Sigmoid colon (tissue), 7 donors: ENCODE measurements around the gene TSPO. TPM values are rescaled to one million over a fixed set of nuclear protein-coding genes. Genes with fewer than 3 reads are reported as not detected.
A peak's percentile ranks its signal among the peaks of the same experiment; 100 is the strongest.

Source experiments
- DNase-seq: peaks from one replicate; pipeline ENCODE4 v3.0.0-alpha.2; 2019
- H3K27ac ChIP-seq, 4 donors: fragments of 200-600 bp; sonication (generic); one replicate each; pipeline ENCODE4 v1.5.1; 2016 to 2019; ENCODE audit warnings: mild to moderate bottlenecking in 1 of 4
- H3K27me3 ChIP-seq, 3 donors: fragments of 200-600 bp; sonication (generic); one replicate each; pipeline ENCODE4 v1.5.1; 2019; ENCODE audit warnings: mild to moderate bottlenecking in 1 of 3
- H3K36me3 ChIP-seq, 4 donors: fragments of 200-600 bp; sonication (generic); one replicate each; pipeline ENCODE4 v1.5.1; 2016 to 2019
- H3K4me1 ChIP-seq, 4 donors: fragments of 200-600 bp; sonication (generic); one replicate each; pipeline ENCODE4 v1.5.1; 2017 to 2019
- H3K4me3 ChIP-seq, 4 donors: fragments of 200-600 bp; sonication (generic); one replicate each; pipeline ENCODE4 v1.5.1; 2017 to 2019; ENCODE audit warnings: mild to moderate bottlenecking in 2 of 4, moderate library complexity in 1 of 4
- H3K9me3 ChIP-seq, 4 donors: fragments of 200-600 bp in 3 of 4; sonication (generic) in 3 of 4; one replicate each; pipeline versions ENCODE4 v1.5.1 to v1.6.1; 2013 to 2019
- CTCF ChIP-seq, 4 experiments: fragments of 450-650 bp in 3 of 4; fragments of 200-600 bp in 1 of 4; IDR thresholded peaks; one replicate each; pipeline ENCODE4 v1.5.1; 2016 to 2019; ENCODE audit warnings: antibody characterized with exemption in 4 of 4, mild to moderate bottlenecking in 3 of 4, moderate library complexity in 2 of 4
- EP300 ChIP-seq, 4 donors: sonication (generic); formaldehyde crosslinking; IDR thresholded peaks; one replicate each; pipeline ENCODE4 v1.6.1; 2017; ENCODE audit warnings: antibody characterized with exemption in 4 of 4
- POLR2A ChIP-seq, 2 donors: fragments of 450-650 bp; IDR thresholded peaks; one replicate each; pipeline ENCODE4 v1.6.1; 2016; ENCODE audit warnings: antibody characterized with exemption in 2 of 2, mild to moderate bottlenecking in 2 of 2, moderate library complexity in 2 of 2
- POLR2AphosphoS5 ChIP-seq, 4 donors: sonication (generic); formaldehyde crosslinking; IDR thresholded peaks; one replicate each; pipeline ENCODE4 v1.6.1; 2017; ENCODE audit warnings: antibody characterized with exemption in 4 of 4
- WGBS, 2 donors: extraction: QIAGEN DNeasy Blood & Tissue Kit; methylation state at CpG; one replicate each; pipeline ENCODE4 v1.1.7; 2013; 5-methylcytosine and 5-hydroxymethylcytosine counted together
- intact Hi-C: fragments of 100-400 bp; cut with DNase I; formaldehyde crosslinking; loops from one replicate; pipeline ENCODE4 v1.15.1; 2023
- polyA plus RNA-seq, 3 donors: library from polyadenylated mRNA; stranded (reverse); fragments of 200-250 nt; gene quantifications; one replicate each; pipeline ENCODE4 v1.2.3, GENCODE V29; 2013
- total RNA-seq, 4 donors: library from RNA; depleted of rRNA; stranded (reverse); fragments of >200 nt; gene quantifications; one replicate each; pipeline ENCODE4 v1.1.0, GENCODE V29; 2016
- donor health status: healthy with polysubstance abuse.
- donor health status: Bipolar disorder and iron deficiency.
- donor health status: healthy.

TSPO gene
- total and polyA plus RNA-seq, 7 donors = 126 to 513 (median 219) TPM

DNA sequence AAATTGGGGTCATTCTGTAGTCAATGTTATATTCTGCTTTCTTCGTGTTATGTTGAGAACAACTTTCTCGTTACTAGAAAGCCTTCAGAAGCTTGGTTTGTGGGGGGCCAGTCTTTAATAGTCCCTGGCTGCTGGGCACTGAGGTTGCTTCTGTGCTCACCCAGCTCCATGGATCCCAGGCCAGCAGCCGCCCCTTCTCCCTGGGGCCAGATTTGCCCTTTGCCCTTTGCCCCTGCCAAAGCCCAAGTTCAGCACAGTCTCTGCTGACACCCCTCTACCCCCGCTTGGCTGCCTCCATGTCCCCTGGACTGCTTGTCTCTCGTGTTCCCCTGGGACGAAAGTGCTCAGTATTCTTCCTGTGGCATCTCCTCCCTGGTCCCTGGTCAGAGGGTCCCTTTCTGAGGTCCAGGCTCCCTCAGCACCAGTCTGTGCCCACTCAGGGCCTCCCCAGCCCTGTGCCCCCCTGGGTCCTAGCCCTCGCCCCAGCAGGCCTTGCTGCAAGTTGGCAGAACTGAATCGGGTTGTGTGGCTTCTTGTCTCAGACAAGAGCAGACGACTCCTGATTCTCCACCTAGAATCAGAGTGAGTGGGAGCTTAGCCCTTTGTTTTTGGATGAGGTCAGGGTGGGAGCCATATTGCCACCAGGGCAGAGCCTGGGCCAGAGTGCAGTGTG is 6.7 kb downstream of the TSPO start:
- Histone ChIP-seq H3K36me3 (peaks cover 0 to 17% (median 0%) of the 10 kb centered on the region in 4 donors), H3K9me3 (no peaks in the 10 kb centered on the region), H3K4me3 (no peak overlapping the region), H3K4me1 (peaks cover 0 to 5% (median under 1%) of the 10 kb centered on the region in 4 donors), H3K27ac (no peak overlapping the region), H3K27me3 (no peaks in the 10 kb centered on the region)
- intact Hi-C loops = no loop called here
- 60 to 80% methylated on average over 9 of the region's 9 CpGs for WGBS, 2 donors
- no peak for DNase-seq
- TF ChIP-seq EP300 (IDR thresholded peaks at IDR 0.05) (no peak), POLR2AphosphoS5 (IDR thresholded peaks at IDR 0.05) (no peak), POLR2A (IDR thresholded peaks at IDR 0.05) (no peak), CTCF (IDR thresholded peaks at IDR 0.05) (no peak)

DNA sequence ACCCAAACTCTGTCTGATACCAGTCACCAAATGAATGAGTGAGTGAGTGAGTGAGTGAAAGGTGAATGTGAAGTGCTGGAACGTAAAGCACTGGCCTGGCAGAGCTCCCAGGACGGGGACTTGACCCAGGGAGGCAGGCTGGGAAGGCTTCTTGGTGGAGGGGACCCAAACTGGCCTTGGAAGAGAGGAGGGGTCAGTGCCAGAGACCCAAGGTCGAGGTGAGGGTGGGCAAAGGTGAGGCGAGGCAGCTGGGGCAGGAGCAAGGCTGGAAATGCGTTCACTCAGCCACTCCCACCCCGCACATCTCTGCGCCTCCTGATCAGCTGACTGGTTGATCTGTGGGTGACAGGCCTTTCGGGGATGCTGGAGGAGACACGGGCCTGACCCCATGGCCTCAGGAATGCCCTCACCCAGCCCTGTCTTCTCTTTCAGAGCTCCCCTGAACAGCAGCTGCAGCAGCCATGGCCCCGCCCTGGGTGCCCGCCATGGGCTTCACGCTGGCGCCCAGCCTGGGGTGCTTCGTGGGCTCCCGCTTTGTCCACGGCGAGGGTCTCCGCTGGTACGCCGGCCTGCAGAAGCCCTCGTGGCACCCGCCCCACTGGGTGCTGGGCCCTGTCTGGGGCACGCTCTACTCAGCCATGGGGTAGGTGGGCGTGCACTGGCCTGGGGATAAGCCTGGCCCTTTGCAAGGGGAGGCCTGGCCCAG is 7.6 kb downstream of the TSPO start:
- Histone ChIP-seq H3K4me3 (no peak overlapping the region), H3K36me3 (peaks cover 0 to 17% (median 0%) of the 10 kb centered on the region in 4 donors), H3K9me3 (no peaks in the 10 kb centered on the region), H3K4me1 (peaks cover 0 to 9% (median 7%) of the 10 kb centered on the region in 4 donors), H3K27ac (no peak overlapping the region), H3K27me3 (no peaks in the 10 kb centered on the region)
- intact Hi-C loops = no loop called here
- WGBS, 2 donors = 48 to 85% methylated on average over 24 of the region's 24 CpGs
- DNase-seq = no peak
- TF ChIP-seq POLR2A (IDR thresholded peaks at IDR 0.05) (no peak), CTCF (IDR thresholded peaks at IDR 0.05) (no peak), EP300 (IDR thresholded peaks at IDR 0.05) (no peak), POLR2AphosphoS5 (IDR thresholded peaks at IDR 0.05) (no peak)

GRCh38 chr22:43159484-43160178 is 8.3 kb downstream of the TSPO start:
- H3K27ac ChIP-seq = no peak overlapping the region
- no peak for DNase-seq

GRCh38 chr22:43160497-43161126 is 9.3 kb downstream of the TSPO start:
- DNase-seq = no peak
- Histone ChIP-seq H3K4me3 (no peak overlapping the region), H3K36me3 (peaks cover 0 to 17% (median 0%) of the 10 kb centered on the region in 4 donors), H3K27me3 (no peaks in the 10 kb centered on the region), H3K4me1 (peaks cover 0 to 14% (median 11%) of the 10 kb centered on the region in 4 donors), H3K9me3 (no peaks in the 10 kb centered on the region), H3K27ac (no peak overlapping the region)
- intact Hi-C loops = no loop called here
- TF ChIP-seq POLR2A (IDR thresholded peaks at IDR 0.05) (no peak), POLR2AphosphoS5 (IDR thresholded peaks at IDR 0.05) (no peak), CTCF (IDR thresholded peaks at IDR 0.05) (no peak), EP300 (IDR thresholded peaks at IDR 0.05) (no peak)
- WGBS, 2 donors = 84 to 94% methylated on average over 8 of the region's 8 CpGs

More at GRCh38 chr22:43159484-43160178, 8.3 kb downstream of the TSPO start:
- Histone ChIP-seq H3K27me3 (no peaks in the 10 kb centered on the region), H3K4me1 (peaks cover 0 to 13% (median 11%) of the 10 kb centered on the region in 4 donors), H3K9me3 (no peaks in the 10 kb centered on the region), H3K4me3 (no peak overlapping the region), H3K36me3 (peaks cover 0 to 17% (median 0%) of the 10 kb centered on the region in 4 donors)
- intact Hi-C loops = no loop called here
- WGBS, 2 donors = 18 to 64% methylated on average over 18 of the region's 18 CpGs
- TF ChIP-seq EP300 (IDR thresholded peaks at IDR 0.05) = no peak
- peak in 1 of 4 experiments; percentile 22 for TF ChIP-seq CTCF (IDR thresholded peaks at IDR 0.05)
